GM10248 (cell line): ENCODE data around the gene ST7.
"Not testable (repeated sequence)": the region's sequence is repeated elsewhere in the genome, so short reads cannot be mapped to it uniquely, and the experiment has no call there.

ENCODE experiments used
- CTCF ChIA-PET: fragments of 300-600 bp; sonication (Branson Sonifier 250); formaldehyde crosslinking; extraction: SDS; loops from one replicate; lab custom pipeline; 2021; ENCODE audit warnings: antibody characterized with exemption; lab: Yijun Ruan, JAX
- POLR2A ChIA-PET: fragments of 350-650 bp; sonication (Branson Sonifier 250); formaldehyde crosslinking; extraction: SDS; loops from one replicate; lab custom pipeline; 2020; ENCODE audit warnings: antibody characterized with exemption; lab: Yijun Ruan, JAX
- DNase-seq: peaks from one replicate; pipeline ENCODE4 v3.0.0; 2012; ENCODE audit errors: extremely low spot score
- CTCF ChIP-seq: IDR thresholded peaks from 2 replicates; pipeline ENCODE4 v1.5.1; 2012; ENCODE audit warnings: mild to moderate bottlenecking, low read depth; ENCODE audit errors: extremely low read depth, missing control alignments, control extremely low read depth

Gene ST7

GRCh38 chr7:117025891-117026290 is 72.6 kb downstream of the ST7 start:
- no peak for DNase-seq
- POLR2A ChIA-PET: no interaction called here
- CTCF ChIA-PET: interaction anchor here (8.5 kb wide), 1 partner anchor 16 kb away, joined by 74 read pairs; no protein-coding TSS in a partner anchor
- no peak for TF ChIP-seq CTCF

- POLR2A ChIA-PET, CTCF ChIA-PET, DNase-seq: not testable (repeated sequence)
These were observed 77.0 kb downstream of the ST7 start for GRCh38 chr7:117030346-117030745.

GRCh38 chr7:117030793-117031192 is 77.5 kb downstream of the ST7 start:
- CTCF ChIA-PET, DNase-seq, POLR2A ChIA-PET: not testable (repeated sequence)

- POLR2A ChIA-PET: no interaction called here
- CTCF ChIA-PET: interaction anchor here (1.1 to 2.2 kb wide), 5 partner anchors 8 to 40 kb away, joined by 3 to 6 read pairs (median 5); no protein-coding TSS in a partner anchor
- DNase-seq: no peak
- no peak for TF ChIP-seq CTCF
These were observed 79.5 kb downstream of the ST7 start for GRCh38 chr7:117032810-117033209.

GRCh38 chr7:117034851-117035464 is 81.7 kb downstream of the ST7 start:
- CTCF ChIA-PET: interaction anchor here (1.0 to 3.5 kb wide), 6 partner anchors 10 to 92 kb away, joined by 3 to 14 read pairs (median 6); no protein-coding TSS in a partner anchor
- POLR2A ChIA-PET: interaction anchor here (0.6 kb wide), 1 partner anchor 26 kb away, joined by 4 read pairs; no protein-coding TSS in a partner anchor
- DNase-seq: no peak
- TF ChIP-seq CTCF: no peak

GRCh38 chr7:117035465-117035862 is 82.2 kb downstream of the ST7 start:
- TF ChIP-seq CTCF: no peak
- no peak for DNase-seq
- ChIA-PET POLR2A (interaction anchor here (0.6 kb wide), 1 partner anchor 27 kb away, joined by 4 read pairs; no protein-coding TSS in a partner anchor), CTCF (interaction anchor here (1.0 to 3.5 kb wide), 5 partner anchors 10 to 92 kb away, joined by 3 to 14 read pairs (median 5); no protein-coding TSS in a partner anchor)

GRCh38 chr7:117036053-117036669 is 82.9 kb downstream of the ST7 start:
- ChIA-PET POLR2A (interaction anchor here (0.6 kb wide), 1 partner anchor 112 kb away, joined by 3 read pairs; no protein-coding TSS in a partner anchor), CTCF (interaction anchor here (1.0 to 3.5 kb wide), 8 partner anchors 9 to 91 kb away, joined by 3 to 17 read pairs (median 5); no protein-coding TSS in a partner anchor)
- no peak for TF ChIP-seq CTCF
- no peak for DNase-seq
